ENCODE results near the gene METTL16.
A peak's percentile ranks its signal among the peaks of the same experiment; 100 is the strongest.
"Not testable (repeated sequence)": the region's sequence is repeated elsewhere in the genome, so short reads cannot be mapped to it uniquely, and the experiment has no call there.

The METTL16 gene

DNA sequence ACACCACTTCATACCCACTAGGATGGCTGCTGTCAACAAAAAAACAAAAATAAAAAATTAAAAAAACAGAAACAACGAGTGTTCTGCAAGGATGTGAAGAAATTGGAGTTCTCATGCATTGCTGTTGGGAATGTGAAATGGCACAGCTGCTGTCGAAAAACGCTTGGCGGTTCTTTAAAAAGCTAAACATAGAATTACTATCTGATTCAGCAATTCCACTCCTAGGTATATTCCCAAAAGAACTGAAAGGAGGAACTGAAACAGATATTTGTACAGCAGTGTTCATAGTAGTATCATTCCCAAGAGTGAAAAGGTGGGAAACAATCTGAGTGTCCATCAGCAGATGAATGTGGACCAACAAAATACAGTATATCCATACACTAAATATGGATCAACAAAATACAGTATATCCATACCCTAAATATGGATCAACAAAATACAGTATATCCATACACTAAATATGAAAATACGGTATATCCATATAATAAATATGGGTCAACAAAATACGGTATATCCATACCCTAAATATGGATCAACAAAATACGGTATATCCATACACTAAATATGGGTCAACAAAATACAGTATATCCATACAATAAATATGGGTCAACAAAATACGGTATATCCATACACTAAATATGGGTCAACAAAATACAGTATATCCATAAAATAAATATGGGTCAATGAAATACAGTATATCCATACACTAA is 8.7 kb downstream of the METTL16 start:
- DNase-seq, result no peak

DNA sequence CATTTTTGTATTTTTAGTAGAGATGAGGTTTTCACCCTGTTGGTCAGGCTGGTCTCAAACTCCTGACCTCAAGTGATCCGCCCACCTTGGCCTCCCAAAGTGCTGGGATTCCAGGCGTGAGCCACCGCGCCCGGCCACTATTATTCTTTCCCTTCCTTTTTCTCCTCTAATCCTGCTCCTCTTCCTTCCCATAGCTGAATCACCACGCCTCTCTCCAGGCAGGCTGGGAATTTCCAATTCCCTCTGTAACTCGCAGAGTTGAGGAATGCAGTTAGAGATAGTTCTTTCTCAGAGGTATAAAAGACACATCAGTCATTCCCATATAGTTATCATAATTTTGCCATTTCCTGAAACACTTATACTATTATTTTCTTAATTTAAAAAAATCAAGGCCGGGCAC is 11.2 kb downstream of the METTL16 start:
- DNase-seq, result no peak

DNA sequence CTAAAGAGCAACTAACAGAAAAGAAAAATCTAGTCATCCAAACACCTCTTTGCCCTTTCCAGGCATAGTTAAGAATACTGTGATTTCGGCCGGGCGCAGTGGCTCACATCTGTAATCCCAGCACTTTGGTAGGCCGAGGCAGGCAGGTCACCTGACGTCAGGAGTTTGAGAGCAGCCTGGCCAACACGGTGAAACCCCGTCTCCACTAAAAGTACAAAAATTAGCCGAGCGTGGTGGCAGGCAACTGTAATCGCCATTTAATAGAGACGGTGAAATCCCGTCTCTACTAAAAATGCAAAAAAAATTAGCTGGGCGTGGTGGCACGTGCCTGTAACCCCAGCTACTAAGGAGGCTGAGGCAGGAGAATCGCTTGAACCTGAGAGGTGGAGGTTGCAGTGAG is 22.4 kb downstream of the METTL16 start:
- not testable (repeated sequence) for DNase-seq

DNA sequence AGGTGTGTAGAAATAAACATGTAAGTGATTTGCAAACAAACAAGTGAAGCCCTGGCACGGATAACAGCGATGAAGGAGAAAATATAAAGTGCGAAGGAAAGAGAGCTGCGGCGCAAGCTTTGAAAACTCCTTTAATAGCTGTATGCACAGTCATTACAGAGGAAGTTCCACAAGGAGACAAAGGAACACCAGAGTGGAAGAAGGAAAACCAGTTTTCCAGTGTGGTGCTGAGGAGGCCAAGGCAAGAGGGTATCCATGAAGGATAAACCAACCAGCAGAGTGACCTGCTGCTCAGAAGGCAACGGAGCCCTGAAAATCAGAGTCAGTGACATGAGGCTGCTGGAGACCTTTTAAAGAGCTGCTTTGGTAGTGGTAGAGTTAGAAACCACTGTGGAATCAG is 24.4 kb downstream of the METTL16 start:
- no peak for DNase-seq

DNA sequence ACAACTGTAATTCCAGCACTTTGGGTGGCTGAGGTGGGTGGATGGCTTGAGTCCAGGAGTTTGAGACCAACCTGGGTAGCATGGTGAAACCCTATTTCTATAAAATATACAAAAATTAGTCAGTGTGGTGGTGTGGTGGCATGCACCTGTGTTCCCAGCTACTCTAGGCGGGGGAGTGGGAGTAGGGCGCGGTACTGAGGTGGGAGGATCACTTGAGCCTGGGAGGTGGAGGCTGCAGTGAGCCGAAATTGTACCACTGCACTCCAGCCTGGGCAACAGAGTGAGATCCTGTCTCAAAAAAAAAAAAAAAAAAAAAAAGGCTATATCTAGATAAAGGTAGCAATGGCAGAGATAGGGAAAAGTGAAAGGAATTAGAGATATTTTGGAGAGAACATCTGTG is 25.0 kb downstream of the METTL16 start:
- DNase-seq, result not testable (repeated sequence)

DNA sequence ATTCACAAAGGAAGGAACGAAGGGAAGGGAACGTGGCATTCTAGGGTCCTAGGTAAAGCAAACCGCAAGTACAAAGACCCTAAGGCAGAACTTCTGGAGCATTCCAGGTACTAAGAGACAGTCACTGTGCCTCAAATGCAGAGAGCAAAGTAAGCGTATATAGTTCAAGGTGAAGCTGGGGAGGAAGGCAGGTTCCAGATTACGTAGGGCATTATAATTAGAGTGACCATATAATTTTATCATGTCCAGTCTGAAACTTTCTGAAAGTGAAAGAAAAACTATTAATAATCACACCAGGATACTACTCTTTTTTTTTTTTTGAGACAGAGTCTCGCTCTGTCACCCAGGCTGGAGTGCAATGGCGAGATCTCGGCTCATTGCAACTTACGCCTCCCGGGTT is 25.7 kb downstream of the METTL16 start:
- DNase-seq, result no peak

DNA sequence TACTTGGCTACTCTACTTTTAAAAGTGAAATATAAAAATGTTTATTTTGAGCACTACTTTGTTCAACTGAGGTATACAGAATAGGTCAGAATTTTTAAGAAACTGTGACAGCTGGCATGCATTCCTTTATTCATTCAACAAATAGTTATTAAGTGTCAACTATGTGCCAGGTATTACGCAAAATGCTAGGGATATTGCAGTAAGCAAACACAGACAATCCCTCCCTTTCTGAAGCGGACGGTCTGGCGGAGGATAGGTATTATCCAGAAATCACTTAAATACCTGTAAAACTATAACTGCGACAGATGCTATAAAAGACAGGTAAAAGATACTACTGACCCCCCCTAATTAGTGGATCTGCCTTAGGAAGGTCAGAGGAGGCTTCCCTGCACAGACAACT is 26.1 kb downstream of the METTL16 start:
- no peak for DNase-seq

DNA sequence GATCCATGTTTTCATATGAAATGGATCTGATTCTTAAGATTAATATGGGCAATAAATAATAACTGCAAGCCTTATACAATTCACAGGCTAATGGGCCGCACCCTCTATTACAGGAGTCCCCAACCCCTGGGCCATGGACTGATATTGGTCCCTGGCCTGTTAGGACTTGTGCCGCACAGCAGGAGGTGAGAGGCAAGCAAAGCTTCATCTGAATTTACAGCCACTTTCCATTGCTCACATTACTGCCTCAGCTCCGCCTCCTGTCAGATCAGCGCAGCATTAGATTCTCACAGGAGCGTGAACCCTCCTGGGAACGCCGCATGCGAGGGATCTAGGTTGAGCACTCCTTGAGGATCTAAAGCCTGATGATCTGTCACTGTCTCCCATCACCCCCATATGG is 26.8 kb downstream of the METTL16 start:
- DNase-seq, result peak; percentile 91 to 96

DNA sequence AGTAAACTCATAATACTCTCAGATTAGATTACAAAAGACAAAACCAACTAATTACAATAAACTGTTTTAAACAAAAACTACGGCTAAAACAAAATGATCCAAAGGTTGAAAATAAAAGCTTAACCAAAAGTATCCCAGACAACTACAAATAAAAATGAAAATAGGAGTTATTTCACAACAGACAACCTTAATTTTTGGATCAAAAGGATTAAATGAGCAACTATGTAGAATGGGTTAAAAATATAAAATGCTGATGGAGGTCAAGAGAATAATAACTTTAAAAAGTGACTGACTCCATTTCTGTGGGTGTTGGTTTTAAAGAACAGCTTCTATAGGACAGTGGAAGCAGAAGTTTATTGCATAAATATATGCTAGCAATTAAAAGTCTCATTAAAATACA is 28.6 kb downstream of the METTL16 start:
- DNase-seq, result no peak

DNA sequence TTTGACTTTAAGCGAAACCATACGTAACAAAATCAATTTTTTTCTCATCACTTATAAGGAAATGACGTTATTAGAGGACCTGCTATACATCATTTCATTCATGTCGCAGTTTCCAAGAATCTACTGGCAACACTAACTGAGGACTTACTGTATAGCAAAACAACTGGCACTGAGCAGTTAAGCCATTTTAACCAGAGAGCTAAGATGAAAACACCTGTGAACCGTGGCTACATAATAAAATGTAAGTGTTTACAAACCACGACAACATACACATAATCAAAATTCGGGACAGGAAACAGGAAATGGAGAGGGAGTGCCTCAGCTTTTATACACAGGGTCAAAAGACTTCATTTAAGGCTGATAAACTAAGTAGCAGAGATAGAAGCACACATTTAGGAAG is 29.5 kb downstream of the METTL16 start:
- DNase-seq, result no peak

DNA sequence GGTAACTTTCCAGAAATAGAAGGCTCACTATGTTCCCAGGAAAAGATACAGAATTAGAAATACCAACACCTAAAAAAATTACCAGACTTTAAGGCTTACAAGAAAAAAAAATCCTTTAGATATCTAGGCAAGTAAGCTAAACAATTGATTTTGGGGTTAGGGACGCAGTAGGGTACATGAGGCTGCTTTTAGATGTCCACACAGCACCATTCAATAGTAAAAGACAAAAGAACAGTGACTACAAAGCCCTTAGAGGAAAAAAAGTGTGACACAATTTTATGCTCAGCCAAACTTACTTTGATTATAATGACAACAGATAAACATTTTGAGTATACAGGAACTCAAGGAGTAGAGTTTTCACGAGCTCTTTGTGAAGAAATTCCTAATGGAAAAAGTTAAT is 29.9 kb downstream of the METTL16 start:
- no peak for DNase-seq

DNA sequence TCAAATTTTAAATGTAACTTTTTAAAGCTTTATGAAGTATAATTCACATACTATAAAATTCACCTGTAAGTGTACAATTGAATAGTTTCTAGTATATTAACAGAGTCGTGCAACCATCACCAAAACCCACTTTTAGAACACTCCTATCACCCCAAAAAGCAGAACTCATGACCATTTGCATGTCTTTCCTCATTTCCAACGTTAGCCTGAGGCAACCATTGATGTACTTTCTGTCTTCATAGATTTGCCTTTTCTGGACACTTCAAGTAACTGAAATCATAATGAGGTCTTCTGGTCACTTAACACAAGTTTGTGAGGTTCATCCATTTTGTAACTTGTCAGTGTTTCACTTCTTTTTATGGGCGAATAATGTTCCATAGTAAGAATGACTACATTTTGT is 33.2 kb downstream of the METTL16 start:
- no peak for DNase-seq

DNA sequence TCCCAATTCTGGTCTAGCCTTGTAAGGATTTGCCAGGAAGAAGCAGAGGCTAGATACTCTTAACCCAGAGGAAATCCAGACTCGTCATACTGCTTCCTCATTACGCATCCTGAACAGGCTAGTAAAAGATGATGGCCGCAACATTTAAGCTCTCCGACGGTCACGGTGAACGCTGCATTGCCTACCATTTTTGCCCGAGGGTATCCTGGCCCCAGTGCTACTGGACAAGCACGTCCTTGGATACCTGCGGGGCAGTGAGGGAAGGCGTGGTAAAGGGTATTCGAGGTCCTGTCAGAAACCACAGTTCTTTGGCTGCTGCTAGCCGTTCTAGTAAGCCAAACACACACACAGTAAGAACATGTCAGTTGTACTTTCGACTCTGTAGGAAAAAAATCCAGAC is 36.6 kb downstream of the METTL16 start:
- no peak for DNase-seq

DNA sequence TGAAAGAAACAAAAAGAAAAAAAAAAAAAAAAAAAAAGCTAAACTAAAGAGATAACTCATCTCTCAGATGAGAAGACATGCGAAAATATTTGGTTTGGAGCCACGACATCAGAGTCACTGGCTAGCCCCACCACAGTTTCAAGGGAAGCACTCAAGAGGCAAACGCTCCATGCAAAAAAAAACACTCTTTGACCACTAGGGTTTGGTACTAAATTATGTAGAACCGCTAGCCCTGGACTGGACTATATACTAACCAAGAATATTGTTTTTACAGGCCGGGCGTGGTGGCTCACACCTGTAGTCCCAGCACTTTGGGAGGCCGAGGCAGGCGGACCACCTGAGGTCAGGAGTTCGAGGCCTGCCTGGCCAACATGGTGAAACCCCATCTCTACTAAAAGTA is 37.3 kb downstream of the METTL16 start:
- no peak for DNase-seq

DNA sequence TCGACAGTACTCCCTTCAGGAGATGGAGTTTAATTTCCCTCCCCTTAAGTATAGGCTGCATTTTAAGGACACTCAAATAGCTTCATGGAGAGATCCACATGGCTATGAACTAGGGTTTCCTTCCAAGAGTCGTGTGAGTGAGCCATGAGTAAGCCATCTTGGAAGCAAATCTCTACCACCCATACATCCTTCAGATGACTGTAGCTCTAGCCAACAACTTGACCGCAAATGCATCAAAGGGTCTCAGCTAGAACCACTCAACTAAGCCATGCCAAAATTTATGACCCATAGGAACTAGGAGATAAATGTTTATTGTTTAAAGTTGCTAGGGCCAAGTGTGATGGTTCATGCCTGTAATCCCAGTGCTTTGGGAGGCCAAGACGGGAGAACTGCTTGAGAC is 43.4 kb downstream of the METTL16 start:
- DNase-seq, result no peak

DNA sequence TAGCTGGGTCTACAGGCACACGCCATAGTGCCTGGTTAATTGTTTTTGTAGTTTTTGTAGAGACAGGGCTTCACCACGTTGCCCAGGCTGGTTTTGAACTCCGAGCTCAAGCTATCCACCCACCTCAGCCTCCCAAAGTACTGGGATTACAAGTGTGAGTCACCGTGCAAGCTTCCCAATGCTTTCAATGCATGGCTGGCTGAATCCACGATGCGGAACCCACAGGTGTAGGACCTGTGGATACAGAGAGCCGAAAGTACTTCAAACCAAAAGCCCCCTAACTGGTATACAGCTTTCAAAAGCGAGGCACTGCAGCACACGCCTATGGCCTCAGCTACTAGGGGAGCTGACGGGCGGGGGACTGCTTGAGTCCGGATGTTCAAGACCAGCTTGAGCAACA is 44.8 kb downstream of the METTL16 start:
- no peak for DNase-seq

DNA sequence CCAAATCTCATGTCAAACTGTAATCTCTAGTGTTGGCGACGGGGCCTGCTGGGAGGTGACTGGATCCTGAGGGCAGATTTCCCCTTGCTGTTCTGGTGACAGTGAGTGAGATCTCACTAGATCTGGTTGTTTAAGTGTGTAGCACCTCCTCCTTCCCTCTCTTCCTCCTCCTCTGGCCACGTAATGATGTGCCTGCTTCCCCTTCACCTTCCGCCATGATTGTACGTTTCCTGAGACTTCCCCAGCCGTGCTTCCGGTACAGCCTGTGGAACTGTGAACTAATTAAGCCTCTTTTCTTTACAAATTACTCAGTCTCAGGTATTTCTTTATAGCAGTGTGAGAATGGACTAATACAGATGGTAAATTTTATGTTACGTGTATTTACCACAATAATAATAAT is 49.2 kb downstream of the METTL16 start:
- DNase-seq, result peak in 1 of 2 experiments; percentile 43

DNA sequence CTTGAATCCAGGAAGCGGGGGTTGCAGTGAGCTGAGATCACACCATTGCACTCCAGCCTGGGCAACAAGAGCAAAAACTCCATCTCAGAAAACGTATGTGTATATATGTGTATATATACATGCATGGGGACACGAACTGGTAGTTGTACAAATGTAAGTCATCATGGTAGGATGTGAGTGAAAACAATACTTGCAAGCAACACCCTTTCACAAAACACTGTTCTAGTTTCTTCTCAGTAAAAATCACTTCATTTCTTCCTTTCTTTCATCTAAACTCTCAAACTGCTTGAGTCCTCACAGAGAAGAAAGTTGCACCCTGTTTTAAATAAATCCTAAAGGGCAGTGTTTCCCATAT is 51.8 kb downstream of the METTL16 start:
- no peak for DNase-seq

DNA sequence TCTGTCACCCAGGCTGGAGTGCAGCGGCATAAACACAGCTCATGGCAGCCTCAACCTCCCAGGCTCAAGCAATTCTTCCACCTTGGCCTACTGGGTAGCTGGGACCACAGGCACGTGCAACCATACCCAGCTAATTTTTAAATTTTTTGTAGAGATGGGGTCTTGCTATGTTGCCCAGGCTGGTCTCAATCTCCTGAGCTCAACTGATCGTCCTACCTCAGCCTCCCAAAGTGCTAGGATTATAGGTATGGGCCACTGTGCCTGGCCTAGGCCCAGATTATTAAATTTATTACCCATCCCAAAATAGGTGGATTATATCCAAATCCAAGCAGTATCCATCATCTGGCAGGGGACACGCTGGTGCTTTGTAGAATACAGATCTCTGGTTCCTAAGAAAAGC is 53.8 kb downstream of the METTL16 start:
- no peak for DNase-seq

DNA sequence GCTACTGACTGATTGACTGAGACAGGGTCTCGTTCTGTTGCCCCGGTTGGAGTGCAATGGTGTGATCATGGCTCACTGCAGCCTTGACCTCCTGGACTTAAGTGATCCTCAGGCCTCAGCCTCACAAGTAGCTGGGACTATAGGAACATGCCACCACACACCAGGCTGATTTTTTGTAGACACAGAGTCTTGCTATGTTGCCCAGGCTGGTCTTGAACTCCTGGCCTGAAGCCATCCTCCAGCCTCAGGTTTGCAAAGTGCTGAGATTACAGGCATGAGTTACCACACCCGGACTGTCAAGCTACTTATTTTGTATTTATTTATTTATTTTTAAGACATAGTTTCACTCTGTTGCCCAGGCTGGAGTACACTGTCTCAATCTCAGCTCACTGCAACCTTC is 55.2 kb downstream of the METTL16 start:
- no peak for DNase-seq

DNA sequence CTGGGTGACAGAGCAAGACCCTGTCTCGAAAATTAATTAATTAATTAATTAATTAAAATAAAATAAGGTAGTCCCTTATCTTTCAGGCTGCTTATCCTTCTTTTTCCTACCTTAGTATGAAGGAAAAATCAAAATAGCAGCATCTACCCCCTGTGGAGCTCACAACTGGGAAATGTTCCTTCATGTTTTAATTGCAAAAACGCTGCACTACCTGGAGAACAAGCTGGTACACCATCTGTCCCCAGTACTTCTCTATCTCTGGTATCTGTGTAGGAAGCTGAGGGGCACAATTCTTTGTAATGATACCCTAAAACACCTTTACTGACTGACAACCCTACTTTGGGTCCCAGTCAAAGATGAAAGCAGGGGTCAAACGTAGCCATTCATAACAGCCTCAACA is 55.7 kb downstream of the METTL16 start:
- peak in 1 of 2 experiments; percentile 77 for DNase-seq

DNA sequence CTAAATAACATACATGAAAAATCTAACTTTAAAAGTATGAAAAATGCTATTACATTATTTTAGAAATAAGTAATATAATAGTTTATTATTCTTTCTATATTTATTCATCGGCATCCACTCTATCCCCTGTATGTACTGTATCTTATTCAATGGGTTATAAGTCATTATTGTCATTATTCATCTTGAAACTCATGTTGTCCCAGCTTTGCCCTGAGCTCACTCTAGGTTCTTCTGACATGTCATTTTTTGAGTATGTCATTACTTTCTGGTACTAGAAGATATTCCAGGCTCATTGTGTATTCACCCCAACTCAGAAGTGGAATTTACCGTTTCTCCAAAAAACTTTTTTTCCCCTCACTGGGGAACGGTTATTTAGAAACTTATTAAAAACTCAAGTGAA is 57.8 kb downstream of the METTL16 start:
- DNase-seq, result no peak

DNA sequence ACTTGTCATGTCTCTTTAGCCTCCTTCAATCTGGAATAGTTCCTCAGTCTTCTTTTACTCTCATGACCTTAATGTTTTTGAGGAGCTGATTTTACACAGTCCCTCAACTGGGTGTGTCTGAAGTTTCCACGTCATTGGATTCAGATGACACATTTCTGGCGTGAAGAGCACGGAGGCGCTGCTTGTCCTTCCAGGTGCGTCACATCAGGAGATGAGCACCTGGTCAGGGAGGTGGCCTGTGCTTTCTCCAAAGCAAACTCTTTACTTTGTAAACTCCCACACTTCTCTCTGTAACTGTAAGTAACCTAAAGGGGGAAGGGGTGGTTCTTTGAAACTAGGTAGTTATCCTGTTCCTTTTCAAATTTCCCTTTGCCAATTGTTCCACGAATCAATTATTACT is 58.4 kb downstream of the METTL16 start:
- DNase-seq, result no peak

DNA sequence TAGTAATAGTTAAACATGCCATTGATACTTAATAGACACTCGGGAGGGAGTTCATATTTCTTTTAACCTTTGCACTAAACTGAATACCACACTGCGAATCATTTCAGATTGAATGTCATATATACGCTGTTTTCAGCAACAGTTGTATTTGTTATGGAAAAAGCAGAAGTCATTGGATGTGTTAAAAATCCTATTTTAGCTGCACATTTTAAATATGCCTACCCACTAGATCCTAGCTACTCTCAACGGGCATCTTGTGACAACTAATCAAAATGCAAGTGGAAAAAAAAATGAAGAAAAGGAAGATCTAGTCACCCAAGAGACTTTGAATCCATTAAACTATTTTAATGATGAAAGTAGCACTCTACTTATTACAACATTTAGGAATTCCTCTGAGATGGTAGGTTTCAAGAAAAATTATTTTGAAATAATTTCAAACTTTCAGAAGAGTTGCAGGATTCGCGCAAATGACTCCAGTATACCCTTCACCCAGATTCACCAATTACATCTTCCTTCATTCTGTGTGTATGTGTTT is 59.4 kb downstream of the METTL16 start:
- no peak for DNase-seq

DNA sequence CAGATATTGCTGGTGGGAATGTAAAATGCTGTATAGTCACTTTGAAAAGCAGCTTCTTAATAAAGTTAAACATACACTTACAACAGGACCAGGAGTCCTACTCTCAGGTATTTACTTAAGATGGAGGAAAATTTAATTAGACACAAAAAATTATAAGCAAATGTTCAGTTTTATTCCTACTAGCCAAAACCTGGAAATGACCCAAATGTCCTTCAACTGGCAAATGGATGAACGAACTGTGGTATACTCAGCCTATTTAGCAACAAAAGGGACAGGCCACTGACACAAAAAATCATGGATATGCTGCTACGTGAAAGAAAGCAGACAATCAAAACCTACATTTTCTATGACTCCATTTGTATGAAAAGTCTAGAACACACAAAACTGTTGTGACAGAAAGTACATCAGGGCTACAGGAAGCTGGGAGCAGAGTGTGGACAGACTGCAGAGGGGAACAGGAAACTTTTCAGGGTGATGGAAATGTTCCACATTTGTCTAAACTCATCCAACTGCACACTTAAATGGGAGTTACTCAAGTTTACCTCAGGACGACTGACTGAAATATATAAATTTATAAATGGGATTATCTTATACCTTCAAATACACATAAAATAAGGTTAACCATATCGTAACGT is 61.6 kb downstream of the METTL16 start:
- DNase-seq, result no peak
